Parathyroid adenoma (tissue), 2 donors: ENCODE measurements around the gene CHEK1.
A peak's percentile ranks its signal among the peaks of the same experiment; 100 is the strongest.

Source experiments
- H2AFZ ChIP-seq: fragments of 300-600 bp; sonication (generic); one replicate; pipeline ENCODE4 v1.7.0; 2017; ENCODE audit warnings: antibody characterized with exemption, mild to moderate bottlenecking
- H3K27ac ChIP-seq: fragments of 300-600 bp; sonication (generic); one replicate; pipeline ENCODE4 v1.7.0; 2017
- H3K27me3 ChIP-seq: fragments of 300-600 bp; sonication (generic); one replicate; pipeline ENCODE4 v1.7.0; 2017; ENCODE audit warnings: low read length; ENCODE audit not compliant: control insufficient read depth, insufficient read depth
- H3K36me3 ChIP-seq: fragments of 300-600 bp; sonication (generic); one replicate; pipeline ENCODE4 v1.7.0; 2017; ENCODE audit warnings: low read length; ENCODE audit not compliant: control insufficient read depth, insufficient read depth
- H3K4me1 ChIP-seq: fragments of 300-600 bp; sonication (generic); one replicate; pipeline ENCODE4 v1.7.0; 2017; ENCODE audit warnings: control low read depth
- H3K4me2 ChIP-seq: fragments of 300-600 bp; sonication (generic); one replicate; pipeline ENCODE4 v1.7.0; 2017; ENCODE audit warnings: low read length
- H3K4me3 ChIP-seq: fragments of 300-600 bp; sonication (generic); one replicate; pipeline ENCODE4 v1.7.0; 2017; ENCODE audit warnings: low read depth, low read length
- H3K79me2 ChIP-seq: fragments of 300-600 bp; sonication (generic); one replicate; pipeline ENCODE4 v1.7.0; 2017; ENCODE audit warnings: control low read depth
- H3K9ac ChIP-seq: fragments of 300-600 bp; sonication (generic); one replicate; pipeline ENCODE4 v1.7.0; 2017; ENCODE audit warnings: mild to moderate bottlenecking
- H3K9me3 ChIP-seq: fragments of 300-600 bp; sonication (generic); one replicate; pipeline ENCODE4 v1.7.0; 2017; ENCODE audit warnings: low read length; ENCODE audit not compliant: control insufficient read depth
- TF ChIP-seq, protein P1 (sequence below): fragments of 300-600 bp; sonication (generic); IDR thresholded peaks from one replicate; pipeline ENCODE4 v1.7.0; 2017; ENCODE audit warnings: antibody characterized with exemption, mild to moderate bottlenecking
- donor health status: primary hyperparathyroidism.

Gene CHEK1

DNA sequence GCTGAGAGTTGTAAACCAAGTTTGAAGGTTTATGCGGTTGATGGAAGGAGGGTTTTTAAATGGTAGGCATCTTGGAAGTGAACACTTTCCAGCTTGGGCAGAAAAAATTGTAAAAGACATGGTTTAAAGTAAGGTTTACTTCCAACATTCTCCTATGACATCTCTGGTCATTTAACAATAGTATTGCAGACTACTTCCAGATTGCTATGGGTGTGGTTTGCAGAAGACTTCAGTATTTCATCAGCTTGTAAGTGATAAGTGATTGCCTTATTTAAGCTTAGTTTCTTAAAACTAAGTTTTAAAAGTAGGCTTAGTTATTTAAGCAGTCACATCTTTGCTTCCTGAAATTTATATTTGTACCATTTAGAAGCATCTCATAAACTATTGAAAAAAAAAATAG, 39.5 kb upstream of the CHEK1 start:
- no peaks in the 10 kb centered on the region for H3K79me2 ChIP-seq
- no peak overlapping the region for H3K4me2 ChIP-seq
- peaks cover 2% of the 10 kb centered on the region for H3K36me3 ChIP-seq
- no peak overlapping the region for H3K4me3 ChIP-seq
- no peak overlapping the region for H3K27ac ChIP-seq
- TF ChIP-seq, protein P1, sequence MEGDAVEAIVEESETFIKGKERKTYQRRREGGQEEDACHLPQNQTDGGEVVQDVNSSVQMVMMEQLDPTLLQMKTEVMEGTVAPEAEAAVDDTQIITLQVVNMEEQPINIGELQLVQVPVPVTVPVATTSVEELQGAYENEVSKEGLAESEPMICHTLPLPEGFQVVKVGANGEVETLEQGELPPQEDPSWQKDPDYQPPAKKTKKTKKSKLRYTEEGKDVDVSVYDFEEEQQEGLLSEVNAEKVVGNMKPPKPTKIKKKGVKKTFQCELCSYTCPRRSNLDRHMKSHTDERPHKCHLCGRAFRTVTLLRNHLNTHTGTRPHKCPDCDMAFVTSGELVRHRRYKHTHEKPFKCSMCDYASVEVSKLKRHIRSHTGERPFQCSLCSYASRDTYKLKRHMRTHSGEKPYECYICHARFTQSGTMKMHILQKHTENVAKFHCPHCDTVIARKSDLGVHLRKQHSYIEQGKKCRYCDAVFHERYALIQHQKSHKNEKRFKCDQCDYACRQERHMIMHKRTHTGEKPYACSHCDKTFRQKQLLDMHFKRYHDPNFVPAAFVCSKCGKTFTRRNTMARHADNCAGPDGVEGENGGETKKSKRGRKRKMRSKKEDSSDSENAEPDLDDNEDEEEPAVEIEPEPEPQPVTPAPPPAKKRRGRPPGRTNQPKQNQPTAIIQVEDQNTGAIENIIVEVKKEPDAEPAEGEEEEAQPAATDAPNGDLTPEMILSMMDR = no peak
- no peak overlapping the region for H2AFZ ChIP-seq
- H3K27me3 ChIP-seq = no peaks in the 10 kb centered on the region
- H3K9me3 ChIP-seq = no peaks in the 10 kb centered on the region
- H3K9ac ChIP-seq = no peak overlapping the region
- H3K4me1 ChIP-seq = peaks cover 11% of the 10 kb centered on the region

- H3K4me1 ChIP-seq = peaks cover 11% of the 10 kb centered on the region
- no peak overlapping the region for H3K4me2 ChIP-seq
- no peak overlapping the region for H3K9ac ChIP-seq
- TF ChIP-seq, protein P1 = no peak
- H2AFZ ChIP-seq = no peak overlapping the region
- no peak overlapping the region for H3K27ac ChIP-seq
- H3K4me3 ChIP-seq = no peak overlapping the region
- H3K27me3 ChIP-seq = no peaks in the 10 kb centered on the region
- H3K9me3 ChIP-seq = no peaks in the 10 kb centered on the region
- no peaks in the 10 kb centered on the region for H3K79me2 ChIP-seq
- H3K36me3 ChIP-seq = peaks cover 2% of the 10 kb centered on the region
Measured at GRCh38 chr11:125586623-125587022, 38.3 kb upstream of the CHEK1 start.

- TF ChIP-seq, protein P1 = no peak
- Histone ChIP-seq H3K4me2 (no peak overlapping the region), H3K4me3 (no peak overlapping the region), H3K36me3 (no peaks in the 10 kb centered on the region), H3K27ac (peak overlapping the region; percentile 61), H2AFZ (no peak overlapping the region), H3K27me3 (no peaks in the 10 kb centered on the region), H3K9me3 (no peaks in the 10 kb centered on the region), H3K4me1 (peaks cover 11% of the 10 kb centered on the region), H3K9ac (no peak overlapping the region), H3K79me2 (no peaks in the 10 kb centered on the region)
Measured at GRCh38 chr11:125587480-125587879, 37.5 kb upstream of the CHEK1 start.

DNA sequence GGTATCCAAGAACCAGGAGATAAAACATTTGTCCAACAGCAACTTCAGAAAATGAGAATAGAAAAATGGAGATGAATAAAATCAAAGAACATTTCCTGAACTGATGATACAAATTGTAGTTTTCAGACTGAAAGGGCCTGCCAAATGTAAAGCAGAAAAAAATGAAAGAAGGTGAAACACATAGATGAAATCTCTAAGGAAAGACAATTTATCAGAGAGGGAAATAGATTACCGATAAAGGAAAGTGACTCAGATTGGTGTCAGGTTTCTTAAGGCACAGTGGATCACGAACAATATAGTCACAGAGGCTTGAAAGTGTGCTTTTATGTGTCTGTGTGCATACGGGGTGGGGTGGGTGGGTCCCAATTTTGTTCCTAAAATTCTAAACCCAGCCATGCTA, 36.5 kb upstream of the CHEK1 start:
- TF ChIP-seq, protein P1 = no peak
- Histone ChIP-seq H3K9me3 (no peaks in the 10 kb centered on the region), H3K9ac (no peak overlapping the region), H2AFZ (no peak overlapping the region), H3K4me3 (no peak overlapping the region), H3K4me2 (no peak overlapping the region), H3K27me3 (no peaks in the 10 kb centered on the region), H3K27ac (peak overlapping the region; percentile 61), H3K4me1 (peaks cover 7% of the 10 kb centered on the region), H3K36me3 (no peaks in the 10 kb centered on the region), H3K79me2 (no peaks in the 10 kb centered on the region)

DNA sequence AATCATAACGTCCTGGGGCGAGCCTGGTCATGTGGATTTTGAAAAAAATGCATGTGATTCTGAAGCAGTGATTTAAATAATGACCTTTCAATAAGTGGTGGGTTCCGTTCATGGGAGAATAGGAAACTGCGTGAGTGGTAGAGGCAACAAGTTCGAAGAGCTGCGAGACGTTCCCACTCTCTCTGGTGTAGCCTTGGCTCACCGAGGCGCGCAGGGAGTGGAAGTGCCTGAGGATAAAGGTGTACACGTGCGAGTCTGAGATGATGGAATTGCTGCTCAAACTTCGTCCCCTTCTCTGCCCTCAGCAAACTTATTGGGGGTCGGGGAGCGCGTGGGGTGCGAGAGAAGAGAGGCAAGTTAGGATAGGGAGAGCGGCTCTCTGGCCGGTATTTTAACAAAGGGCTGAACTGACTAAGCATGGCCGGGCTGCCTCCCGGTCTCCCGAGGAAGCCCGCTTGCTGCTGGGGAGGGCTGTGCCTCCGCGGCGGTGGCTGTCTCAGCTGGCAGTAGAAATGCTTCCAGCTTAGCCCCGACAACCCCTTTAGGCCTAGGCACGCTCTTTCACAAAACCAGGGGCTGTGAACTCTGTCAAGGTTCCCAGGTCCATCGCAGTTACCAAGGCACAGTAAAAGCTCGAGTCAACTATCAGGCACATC, 33.2 kb upstream of the CHEK1 start:
- Histone ChIP-seq H3K27me3 (no peaks in the 10 kb centered on the region), H3K9ac (peak overlapping the region; percentile 16), H3K4me3 (peak overlapping the region; percentile 80), H3K4me2 (peak overlapping the region; percentile 90), H3K4me1 (peaks cover 8% of the 10 kb centered on the region), H3K36me3 (no peaks in the 10 kb centered on the region), H2AFZ (peak overlapping the region; percentile 82), H3K79me2 (peaks cover 9% of the 10 kb centered on the region), H3K27ac (peak overlapping the region; percentile 95), H3K9me3 (no peaks in the 10 kb centered on the region)
- TF ChIP-seq, protein P1 = no peak
